GM18502 (cell line): ENCODE results near the gene COTL1.

ENCODE experiments used
- ATAC-seq: cut with Tn5 transposase; IDR thresholded peaks from one replicate; pipeline ENCODE4 v1.9.1; 2021; ENCODE audit warnings: mild to moderate bottlenecking; ENCODE audit not compliant: unreplicated experiment, poor library complexity

Gene COTL1

DNA sequence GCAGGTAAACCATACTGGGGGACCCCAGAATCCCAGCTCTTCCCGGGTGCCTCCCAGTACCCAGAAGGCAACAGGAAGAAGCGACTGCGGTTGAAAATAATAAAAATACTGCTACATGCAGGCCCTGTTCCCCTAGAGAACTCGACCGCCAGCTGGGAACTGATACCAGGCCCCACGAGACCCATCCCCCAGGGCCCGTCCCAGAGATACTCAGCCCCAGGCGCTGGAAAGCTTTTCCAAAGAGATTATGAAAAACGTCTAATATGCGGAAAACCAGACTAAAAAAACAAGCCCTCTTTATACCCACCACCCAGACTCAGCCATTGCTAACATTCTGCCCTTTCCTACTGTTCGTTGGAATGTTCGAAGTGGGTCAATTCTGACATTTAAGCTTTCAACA is 100.5 kb downstream of the COTL1 start:
- no peak for ATAC-seq
